Skin of body (tissue), 2 donors: ENCODE results near the gene MTERF4. TPM values are rescaled to one million over a fixed set of nuclear protein-coding genes. Genes with fewer than 3 reads are reported as not detected.

Experiments
- DNase-seq: peaks from one replicate; lab custom pipeline; 2025; lab: John Stamatoyannopoulos, UW
- total RNA-seq: library from RNA; depleted of rRNA; stranded (reverse); fragments of >200 nt; gene quantifications from one replicate; pipeline ENCODE4 v1.2.3, GENCODE V29; 2014

The MTERF4 gene
- total RNA-seq, 1 donor from 2014 or later: 37.8 TPM

DNA sequence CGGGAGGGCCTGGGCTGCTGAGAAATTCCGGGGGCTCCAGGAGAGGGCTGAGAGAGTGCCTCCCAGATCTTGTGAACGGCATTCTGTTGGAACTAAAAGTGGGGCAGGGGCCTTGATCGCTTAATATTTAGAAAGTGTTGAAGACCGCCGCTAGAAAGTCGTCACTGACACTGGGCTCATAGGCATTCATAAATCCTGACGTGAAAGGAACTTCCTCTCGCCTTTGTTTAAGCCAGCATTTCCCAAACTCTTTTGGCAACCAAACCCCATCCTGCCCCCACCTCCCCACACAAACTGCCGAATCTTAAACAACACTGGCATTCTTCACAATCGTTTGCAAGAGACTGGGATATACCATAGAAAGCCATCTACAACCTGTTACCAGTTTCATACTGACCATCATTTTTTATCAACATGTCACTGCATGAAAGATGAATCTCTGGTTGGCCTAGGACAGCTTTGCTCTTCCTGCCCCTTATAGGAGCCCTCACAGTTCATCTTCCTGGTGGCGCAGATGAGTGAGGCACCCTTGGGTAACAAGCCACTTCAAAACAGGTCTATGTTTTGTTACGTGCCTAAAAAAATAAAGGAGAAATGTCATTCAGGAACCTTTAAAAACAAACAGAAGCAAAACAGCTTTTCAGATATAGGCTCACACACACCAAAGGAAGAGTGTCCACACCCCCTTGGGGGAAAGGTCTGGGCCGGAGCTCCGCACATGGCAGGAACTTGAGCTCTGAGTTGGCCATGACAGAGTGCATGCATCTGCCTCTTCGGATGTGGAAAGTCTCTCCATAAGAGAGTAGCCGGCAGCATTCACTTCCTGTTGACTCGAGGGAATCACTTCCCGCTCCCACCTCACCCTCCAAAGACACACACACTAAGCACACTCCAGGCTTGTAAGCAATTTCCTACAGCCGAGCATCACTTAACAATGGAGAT, 13.0 kb downstream of the MTERF4 start:
- DNase-seq: no peak

DNA sequence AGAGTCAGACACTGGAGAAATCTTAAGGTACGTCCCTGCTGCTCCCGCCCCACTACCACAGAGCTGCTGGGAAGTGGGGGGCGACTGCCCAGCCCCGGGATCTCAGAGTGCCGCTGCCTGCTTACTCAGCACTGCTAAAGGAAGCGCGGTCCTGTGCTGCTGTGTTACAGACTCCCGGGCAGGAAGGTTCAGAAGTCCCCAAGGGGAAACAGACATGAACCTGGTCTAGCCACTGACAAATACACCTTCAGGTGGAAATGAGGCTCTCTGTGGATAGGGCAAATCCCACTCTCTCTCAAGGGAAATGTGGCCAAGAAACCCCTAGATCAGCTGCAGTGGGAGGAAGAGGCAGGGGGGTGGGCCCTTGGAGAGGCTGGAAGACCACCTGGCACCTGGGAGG, 13.7 kb downstream of the MTERF4 start:
- DNase-seq: no peak

DNA sequence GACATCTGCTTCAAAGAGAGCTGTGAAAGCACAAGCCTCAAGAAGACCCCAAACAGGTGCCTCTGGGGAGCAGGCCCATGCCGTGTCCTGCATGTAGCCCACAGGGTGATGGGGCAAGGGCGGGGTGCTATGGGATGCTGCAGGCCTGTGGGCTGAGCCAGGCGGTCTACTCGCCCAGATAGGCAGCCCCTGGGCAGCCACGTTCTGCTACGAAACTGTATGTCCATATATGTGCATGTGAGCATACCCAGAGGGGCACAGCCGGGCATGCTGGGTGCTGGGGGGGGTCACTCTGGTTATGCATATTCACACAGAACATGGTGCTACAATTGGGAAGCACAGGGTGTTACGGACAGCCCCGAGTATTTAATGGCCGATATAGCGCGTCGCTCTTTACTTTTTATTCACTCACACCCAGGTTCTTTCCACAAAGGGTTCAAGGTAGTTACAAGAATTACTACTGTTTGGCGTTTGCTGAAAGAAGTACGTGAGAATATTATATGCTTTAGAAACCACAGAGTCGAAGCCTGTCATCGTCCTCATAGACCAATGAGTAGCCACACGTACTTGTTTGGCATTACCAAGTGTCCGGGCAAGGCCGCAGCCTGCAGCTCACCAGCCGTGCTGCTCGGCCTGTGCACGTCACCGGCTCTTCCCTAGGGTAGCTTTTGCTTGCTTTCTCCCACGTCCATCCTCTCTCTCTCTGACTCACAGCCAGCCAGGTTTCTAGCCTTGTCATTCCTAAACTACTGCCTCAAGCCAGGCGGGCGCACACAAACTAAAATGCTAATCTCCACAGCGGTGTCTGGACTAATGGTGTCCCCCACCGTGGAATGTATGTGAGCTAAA, 14.4 kb downstream of the MTERF4 start:
- DNase-seq: no peak

DNA sequence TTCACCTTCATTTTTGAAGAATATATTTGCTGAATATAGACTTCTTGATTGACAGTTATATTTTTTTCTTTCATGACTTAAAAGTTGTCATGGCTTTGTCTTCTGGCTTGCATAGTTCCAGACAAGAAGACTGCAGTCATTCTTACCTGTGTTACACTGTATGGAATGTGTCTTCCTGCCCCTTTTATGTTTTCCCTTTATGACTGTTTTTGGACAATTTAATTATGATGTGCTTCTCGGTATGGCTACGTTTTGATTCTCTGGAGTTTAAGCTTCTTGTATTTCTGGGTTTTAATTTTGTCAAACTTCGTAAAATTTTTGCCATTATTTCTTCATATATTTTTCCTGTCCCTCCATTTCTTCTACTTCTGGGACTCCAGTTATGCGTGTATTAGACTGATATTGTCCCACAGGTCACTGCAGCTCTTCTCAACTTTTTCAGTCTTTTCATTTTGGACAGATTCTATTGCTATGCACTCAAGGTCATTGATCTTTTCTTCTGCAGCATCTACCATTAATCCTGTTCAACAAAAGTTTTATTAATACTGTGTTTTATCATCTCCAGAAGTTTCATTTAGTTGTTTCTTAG, 17.1 kb downstream of the MTERF4 start:
- DNase-seq: no peak

DNA sequence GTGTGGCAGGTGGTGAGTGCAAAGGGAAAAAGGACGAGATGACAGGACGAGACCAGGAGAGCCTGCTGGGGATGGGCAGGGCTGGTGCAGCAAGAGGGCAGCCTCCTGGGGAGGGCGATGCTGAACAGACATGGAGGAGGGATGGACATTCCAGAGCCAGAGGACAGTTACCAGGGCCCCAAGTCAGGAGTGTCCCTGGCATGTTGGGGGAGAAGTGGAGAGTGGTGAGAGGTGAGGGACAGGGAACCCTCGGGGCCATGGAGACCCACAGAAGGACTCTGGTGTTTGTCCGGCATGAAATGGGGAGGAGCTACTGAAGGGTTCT, 19.0 kb downstream of the MTERF4 start:
- no peak for DNase-seq

DNA sequence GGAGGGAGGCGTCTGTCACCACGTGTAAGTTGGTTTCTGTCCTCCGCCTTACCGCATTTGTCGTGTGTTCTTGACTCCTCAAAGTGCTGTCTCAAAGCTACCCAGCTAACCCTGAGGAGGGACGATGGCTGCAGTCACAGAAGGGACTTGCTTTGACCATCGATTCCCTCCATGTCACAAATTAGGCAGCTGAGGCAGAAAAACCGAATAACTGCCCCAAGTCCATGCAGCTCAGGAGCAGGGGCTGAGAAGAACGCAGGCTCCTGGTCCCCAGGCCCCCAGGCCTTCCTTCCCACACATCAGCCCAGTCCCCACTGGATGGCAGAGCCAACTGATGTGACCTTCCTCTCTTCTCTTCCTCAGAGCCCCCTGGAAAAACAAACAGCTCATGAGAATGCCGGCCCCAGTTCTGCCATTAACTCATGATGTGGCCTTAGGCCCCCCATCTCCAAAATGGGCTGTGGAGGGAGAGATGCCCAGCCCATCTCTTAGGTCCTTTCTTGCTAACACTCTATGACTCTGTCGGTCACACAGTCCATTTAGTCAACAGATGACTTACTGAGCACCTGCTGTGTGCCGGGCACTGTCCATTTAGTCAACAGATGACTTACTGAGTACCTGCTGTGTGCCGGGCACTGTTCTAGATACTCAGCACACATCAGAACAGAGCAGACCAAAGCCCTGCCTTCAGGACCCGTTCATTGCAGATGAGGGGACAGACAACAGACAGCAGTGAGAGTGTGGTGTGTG, 19.6 kb downstream of the MTERF4 start:
- no peak for DNase-seq

DNA sequence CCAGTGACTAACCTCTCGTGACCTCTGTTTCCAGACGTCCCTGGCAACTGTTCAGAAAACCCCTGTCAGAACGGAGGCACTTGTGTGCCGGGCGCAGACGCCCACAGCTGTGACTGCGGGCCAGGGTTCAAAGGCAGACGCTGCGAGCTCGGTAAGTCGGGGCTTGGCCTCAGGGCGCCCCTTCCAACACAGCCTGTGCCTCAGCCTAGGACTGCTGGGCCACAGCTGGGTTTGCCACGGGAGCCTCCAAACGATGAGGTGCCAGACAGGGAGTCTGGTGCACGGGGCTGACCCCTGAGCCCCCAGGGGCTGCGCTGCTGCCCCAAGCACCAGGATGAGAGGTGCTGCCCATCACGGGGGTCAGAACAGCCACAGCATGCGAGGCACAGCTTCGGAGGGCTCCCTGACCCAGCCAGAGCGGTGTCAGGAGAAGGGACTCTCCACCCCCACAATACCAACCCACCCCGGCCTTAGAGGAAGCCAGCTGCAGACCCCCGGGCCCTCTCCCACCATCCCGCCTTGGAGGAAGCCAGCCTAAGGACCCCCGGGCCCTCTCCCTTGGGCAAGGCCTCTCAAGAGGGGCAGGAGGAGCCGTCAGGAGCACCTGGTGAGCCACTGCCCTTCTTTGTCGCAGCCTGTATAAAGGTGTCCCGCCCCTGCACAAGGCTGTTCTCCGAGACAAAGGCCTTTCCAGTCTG, 20.3 kb downstream of the MTERF4 start:
- no peak for DNase-seq

DNA sequence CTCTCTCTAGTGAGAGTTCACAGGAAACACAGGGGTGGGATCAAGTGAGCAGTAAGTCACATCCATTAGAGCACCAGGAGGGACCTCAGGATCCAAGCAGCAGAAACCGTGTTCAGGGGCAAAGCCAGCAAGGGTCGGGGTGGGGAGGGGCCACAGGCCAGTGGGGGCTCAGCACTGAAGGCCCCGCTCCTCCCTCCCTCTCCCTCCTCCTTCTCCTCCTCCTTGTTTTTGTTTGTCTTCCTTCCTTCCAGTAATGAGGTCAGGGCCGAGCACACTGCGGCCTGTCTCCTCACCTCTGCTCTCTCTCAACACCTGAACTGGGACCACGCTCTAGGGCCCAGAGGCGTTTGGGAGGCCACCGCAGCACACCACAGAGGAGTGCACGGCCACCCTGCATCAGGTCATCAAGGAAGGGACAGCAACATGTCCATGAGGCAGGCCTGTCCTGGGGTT, 20.9 kb downstream of the MTERF4 start:
- no peak for DNase-seq

DNA sequence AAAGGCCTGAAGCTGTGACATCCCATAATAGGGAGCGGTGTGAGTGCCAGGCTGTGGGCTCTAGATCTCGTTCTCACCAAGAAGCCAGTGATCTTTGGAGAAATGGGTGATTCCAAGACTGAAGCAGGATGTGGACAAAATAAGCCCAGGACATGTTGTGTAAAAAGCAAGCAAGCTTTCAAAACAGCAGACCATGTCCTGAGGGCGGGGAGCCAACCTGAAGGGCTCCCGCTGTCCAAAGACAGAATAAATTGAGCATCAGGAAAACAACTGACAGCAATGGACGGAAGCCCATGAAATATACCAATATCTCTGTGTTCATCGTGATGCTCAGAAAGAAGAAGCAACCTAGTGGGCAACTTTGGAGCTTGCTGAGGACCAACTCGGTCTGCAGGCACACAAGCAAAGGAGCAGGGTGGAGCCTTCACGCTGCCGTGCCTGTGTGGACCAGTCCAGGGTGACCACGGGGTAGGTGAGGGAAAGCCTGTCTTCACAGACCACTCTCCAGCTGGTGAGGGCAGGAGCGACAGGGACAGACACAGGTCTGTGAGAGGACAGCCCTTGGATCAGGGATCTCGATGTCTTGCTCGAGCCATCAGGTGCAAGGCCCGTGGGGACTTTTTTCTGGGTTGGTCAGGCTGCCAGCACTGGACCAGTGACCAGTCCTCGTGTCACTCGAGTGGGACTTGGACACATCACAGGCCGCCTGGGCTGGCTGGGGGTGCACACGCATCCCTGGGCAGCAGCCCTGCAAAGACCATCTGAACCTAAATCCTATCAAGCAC, 21.5 kb downstream of the MTERF4 start:
- DNase-seq: no peak

DNA sequence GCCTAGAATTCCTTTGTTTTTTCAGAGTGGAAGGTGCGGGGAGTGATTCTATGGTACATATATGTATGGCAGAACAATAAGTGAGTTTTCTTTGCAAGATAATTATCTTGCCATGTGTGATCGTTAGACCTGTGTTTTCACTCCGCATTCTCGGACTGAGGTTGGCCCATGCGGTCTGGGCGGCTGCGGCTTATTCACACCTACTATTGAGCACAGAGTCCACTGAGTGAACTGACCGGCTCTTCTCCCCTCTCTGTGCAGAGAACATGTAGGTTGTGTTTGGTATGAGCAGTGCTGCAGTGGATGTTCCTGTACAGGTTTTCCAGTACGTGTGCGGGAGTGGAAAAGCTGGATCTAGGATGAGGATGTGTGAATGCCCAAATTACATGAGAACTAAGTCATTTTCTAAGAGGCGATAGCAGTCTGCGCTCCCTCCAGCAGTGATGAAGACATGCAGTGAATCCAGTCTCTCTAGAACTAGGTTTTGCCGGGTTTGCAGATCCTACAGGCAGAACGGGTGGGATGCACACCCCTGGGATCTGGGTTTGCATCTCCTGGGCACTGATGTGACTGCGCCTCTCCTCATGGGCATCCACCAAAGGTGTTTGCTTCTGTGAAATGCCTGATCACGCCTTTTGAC, 27.1 kb downstream of the MTERF4 start:
- no peak for DNase-seq

DNA sequence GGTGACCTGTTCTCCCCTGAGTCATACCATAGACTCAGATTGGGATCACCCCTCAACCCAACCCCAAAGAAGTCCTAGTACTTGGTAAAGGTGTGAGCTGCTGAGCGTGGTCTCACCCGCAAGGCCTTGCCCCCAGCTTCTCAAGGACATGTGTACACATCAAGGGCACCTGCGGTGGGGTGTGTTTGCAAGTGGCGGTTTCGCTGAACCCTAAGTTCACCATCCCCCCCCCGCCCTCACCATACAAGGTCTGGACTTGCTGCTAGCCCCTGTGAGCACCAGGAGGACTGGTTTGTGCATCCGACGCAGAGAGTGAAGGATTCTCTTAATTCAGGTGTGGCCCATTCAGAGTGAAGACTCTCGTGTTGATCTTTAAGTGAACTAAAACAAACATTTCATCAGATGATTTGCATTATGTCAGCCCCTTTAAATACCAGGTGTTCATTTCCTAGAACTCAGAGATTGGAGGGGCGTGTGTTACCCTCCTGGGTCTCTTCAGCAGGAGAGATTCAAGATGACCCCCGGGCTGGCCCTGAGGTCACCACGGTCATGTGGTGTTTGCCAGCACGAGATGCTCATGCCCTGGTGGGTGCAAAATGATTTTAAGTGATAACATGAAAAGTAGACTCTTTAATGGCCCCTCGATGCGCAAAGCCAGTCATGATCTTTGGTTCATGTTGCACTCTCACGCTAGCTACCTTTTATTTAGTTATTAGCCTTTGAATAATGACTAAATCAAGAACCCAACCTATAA, 27.8 kb downstream of the MTERF4 start:
- no peak for DNase-seq

DNA sequence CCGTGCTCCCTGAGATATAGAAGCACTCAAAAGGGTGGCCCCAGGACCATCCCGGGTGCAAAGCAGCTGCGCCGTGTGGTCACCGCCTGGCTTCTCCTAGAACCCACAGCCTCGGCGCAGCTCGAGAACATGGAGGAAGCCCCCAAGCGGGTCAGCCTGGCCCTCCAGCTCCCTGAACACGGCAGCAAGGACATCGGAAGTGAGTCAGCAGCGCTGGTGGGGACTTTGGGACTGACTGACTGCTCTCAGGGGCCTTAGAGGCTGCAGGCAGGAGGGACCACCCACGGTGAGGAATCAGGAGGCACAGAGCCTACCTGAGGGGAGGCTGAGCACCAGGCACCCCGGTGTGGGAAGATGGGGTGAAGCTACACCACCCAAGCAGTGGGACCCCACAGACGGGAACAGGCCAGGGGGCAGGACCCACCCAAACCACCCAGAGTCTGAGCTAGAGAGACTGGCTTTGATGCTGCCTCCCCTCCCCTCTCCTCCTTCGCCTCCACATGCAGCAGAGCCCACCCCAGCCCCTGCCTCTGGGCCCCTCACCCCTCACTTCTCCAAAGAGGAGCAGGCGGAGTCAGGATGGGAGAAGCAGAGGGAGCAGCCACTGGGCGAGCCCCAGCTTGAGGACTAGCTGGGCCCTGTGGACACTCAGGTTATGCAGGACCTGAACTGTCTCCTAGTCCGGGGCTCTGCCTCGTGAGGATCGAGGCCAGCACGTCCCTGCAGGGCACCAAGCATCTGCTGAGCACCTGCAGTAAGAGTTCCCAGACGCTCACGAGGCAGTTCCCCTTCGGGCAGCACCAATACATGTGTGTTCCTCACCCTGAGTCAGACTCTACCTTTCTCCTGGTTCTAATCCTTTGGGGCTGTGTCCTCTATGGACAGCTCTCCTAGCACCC, 28.7 kb downstream of the MTERF4 start:
- DNase-seq: no peak

DNA sequence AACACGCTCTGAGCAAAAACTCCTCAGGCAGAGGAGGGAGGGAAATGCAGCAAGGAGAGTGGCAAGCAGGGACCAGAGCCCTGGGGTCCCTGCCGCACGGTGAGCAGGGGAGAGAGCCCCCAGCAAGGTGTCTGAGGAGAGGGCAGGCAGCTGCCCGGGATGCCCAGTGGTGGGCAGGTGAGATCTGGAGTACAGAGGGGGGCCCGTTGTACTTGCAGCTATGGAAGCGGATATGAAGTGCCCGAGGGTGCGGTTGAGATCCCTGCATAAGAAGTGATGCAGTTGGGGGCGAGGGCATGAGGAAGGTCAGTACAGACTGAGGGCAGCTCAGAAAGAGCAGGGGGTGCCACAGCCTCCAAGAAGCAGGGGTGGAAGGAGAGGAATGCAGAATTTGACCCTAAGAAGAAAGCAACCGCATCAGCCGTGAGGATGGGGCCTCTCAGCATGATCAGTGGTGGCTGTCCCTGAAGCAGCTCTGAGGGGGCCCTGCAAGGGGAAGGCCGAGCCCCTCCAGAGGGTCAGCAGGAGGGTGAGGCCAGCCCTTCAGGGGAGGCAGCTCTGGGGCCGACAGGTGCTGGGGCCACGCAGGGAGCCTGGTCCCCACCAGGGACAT, 29.4 kb downstream of the MTERF4 start:
- no peak for DNase-seq

DNA sequence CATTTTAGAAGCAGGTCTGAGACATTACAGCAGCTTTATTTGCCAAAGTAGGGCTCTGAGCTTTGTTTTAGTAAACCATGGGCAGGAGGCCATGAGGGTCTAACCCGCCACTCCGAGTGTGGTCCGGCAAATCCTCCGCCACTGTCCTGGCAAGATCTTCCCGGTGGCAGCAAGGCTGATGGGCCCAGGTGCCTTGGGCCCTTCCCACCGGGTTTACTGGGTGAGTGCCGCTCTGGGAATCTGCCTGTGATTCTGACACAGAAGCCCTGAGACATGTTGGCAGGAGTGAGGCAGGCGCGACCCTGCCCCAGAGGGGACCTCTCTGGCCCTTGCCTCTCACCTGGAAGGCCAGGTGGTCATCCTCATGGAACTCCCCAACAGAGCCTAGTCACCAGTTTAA, 29.9 kb downstream of the MTERF4 start:
- no peak for DNase-seq

DNA sequence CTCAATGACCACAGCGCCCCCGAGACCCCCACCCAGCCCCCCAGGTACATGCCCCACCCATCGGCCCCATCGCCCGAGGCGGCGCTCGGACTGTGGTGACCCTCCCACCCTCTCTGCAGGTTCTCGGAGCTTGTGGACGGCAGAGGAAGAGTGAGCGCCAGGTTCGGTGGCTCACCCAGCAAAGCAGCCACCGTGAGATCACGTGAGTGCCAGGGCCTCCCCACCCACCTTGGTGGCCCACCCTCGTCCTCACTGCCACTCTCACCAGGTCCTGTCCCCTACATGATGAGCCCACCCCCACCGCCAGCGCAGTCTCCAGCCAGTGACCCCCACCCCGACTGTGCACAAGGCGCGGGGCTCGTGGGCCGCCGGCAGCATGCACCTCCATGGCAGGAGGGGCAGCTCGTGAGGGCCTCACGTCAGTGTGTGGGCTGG, 30.4 kb downstream of the MTERF4 start:
- no peak for DNase-seq

DNA sequence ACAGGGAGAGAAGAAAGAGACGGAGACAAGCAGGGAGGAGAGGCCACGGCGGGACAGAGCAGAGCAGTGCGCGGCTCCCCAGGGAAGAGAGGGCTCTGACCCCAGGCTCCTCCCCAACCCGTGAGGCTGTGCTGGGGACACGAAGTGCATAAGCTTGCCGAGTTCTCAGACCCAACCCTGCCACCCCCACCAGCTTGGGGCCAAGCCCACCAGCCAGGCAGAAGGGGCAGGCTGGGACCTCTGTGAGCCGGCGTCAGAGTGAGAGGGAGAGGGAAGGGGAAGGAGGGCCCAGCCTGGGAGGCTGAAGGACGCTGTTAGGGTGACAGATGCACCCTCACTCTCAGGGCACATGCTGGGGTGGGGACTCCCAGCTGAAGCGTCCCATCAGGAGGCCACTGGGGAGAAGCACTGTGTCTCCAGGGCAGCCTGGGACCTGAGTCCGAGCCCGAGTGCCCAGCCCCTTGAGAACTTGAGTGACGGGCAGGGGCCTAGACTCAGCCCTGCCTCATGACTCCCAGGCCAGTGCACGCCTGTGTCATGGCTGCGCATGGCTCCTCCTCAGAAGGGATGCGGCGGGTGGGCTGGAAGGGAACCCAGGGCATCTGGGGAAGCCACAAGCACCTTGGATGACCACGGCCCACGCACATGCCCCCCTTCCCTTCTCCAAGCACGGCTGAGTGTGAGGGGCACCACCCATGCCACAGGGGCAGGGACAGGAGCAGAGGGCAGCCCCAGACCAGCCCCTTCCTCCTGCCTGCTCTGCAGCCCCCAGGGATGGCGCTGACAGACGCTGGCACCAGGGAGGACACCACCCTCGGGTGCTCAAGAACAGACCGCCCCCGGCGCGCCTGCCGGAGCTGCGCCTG, 31.0 kb downstream of the MTERF4 start:
- DNase-seq: no peak
